ENCODE measurements around the gene PPM1E.
A peak's percentile ranks its signal among the peaks of the same experiment; 100 is the strongest.

Gene PPM1E

DNA sequence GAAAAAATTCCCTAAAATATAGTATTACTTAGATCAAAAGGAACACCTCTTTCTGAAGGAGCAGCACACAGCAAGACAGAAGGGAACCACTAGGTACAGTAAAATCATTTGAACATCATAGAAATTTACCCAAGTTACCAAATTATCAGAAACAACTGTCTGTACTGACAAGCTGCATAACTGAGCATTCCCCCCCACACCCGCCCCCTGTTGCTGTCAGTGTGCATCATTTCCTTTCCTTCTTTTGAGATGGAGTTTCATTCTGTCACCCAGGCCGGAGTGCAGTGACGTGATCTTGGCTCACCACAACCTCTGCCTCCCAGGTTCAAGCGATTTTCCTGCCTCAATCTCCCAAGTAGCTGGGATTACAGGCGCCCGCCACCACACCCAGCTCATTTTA, 230.3 kb downstream of the PPM1E start:
- Histone ChIP-seq H4K20me1 (ENCODE audit: control insufficient read depth, insufficient read depth, low read depth, low read length) (no peaks in the 10 kb centered on the region), H3K27ac (ENCODE audit: low read depth, low read length) (no peak overlapping the region), H3K4me2 (ENCODE audit: low read length) (peak overlapping the region; percentile 10; the same call in 1 of the 2 replicates), H3F3A (ENCODE audit: control insufficient read depth, insufficient read depth) (peaks cover 22% of the 10 kb centered on the region), H3K79me2 (ENCODE audit: control insufficient read depth, low read length) (no peaks in the 10 kb centered on the region), H3K4me1 (ENCODE audit: control insufficient read depth, low read length) (peaks cover 27% of the 10 kb centered on the region), H3K27me3 (ENCODE audit: control insufficient read depth, low read length) (no peaks in the 10 kb centered on the region), H3K9me2 (replicated peaks; ENCODE audit: control insufficient read depth, low read length) (no peaks in the 10 kb centered on the region), H3K36me3 (ENCODE audit: control insufficient read depth, low read length) (peaks cover 33% of the 10 kb centered on the region), H3K4me3 (ENCODE audit: low read length) (no peak overlapping the region), H3K9me3 (ENCODE audit: control insufficient read depth, insufficient read depth, low read length) (no peaks in the 10 kb centered on the region)
- TF ChIP-seq EZH2phosphoT487 (IDR thresholded peaks at IDR 0.05; ENCODE audit: borderline replicate concordance, low read length), result no peak
- TF ChIP-seq, protein P1, sequence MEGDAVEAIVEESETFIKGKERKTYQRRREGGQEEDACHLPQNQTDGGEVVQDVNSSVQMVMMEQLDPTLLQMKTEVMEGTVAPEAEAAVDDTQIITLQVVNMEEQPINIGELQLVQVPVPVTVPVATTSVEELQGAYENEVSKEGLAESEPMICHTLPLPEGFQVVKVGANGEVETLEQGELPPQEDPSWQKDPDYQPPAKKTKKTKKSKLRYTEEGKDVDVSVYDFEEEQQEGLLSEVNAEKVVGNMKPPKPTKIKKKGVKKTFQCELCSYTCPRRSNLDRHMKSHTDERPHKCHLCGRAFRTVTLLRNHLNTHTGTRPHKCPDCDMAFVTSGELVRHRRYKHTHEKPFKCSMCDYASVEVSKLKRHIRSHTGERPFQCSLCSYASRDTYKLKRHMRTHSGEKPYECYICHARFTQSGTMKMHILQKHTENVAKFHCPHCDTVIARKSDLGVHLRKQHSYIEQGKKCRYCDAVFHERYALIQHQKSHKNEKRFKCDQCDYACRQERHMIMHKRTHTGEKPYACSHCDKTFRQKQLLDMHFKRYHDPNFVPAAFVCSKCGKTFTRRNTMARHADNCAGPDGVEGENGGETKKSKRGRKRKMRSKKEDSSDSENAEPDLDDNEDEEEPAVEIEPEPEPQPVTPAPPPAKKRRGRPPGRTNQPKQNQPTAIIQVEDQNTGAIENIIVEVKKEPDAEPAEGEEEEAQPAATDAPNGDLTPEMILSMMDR (IDR thresholded peaks at IDR 0.05; ENCODE audit: low read depth, low read length, poor library complexity, severe bottlenecking), result no peak

DNA sequence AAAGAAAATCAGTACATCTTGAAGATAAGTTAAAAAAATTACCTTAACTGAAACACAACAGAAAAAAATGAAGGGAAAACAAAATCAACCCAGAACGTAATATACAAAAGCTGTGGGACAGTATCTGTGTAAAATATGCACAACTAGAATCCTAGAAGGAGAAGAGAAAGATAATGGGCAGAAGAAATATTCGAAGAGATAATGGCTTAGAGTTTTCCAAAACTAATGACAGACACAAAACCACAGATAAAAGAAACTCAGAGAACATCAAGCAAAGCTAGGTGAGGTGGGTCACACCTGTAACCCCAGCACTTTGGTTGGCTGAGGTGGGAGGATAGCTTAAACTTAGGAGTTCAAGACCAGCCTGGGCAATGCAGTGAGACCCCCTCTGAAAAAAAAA, 234.0 kb downstream of the PPM1E start:
- Histone ChIP-seq H3K36me3 (ENCODE audit: control insufficient read depth, low read length) (peaks cover 32% of the 10 kb centered on the region), H3K27me3 (ENCODE audit: control insufficient read depth, low read length) (no peaks in the 10 kb centered on the region), H3K27ac (ENCODE audit: low read depth, low read length) (no peak overlapping the region), H3F3A (ENCODE audit: control insufficient read depth, insufficient read depth) (peaks cover 23% of the 10 kb centered on the region), H3K4me1 (ENCODE audit: control insufficient read depth, low read length) (peaks cover 34% of the 10 kb centered on the region), H3K9me3 (ENCODE audit: control insufficient read depth, insufficient read depth, low read length) (no peaks in the 10 kb centered on the region), H3K4me3 (ENCODE audit: low read length) (no peak overlapping the region), H3K4me2 (ENCODE audit: low read length) (no peak overlapping the region), H4K20me1 (ENCODE audit: control insufficient read depth, insufficient read depth, low read depth, low read length) (no peaks in the 10 kb centered on the region), H3K9me2 (replicated peaks; ENCODE audit: control insufficient read depth, low read length) (no peaks in the 10 kb centered on the region), H3K79me2 (ENCODE audit: control insufficient read depth, low read length) (no peaks in the 10 kb centered on the region)
- TF ChIP-seq, protein P1 (IDR thresholded peaks at IDR 0.05; ENCODE audit: low read depth, low read length, poor library complexity, severe bottlenecking), result no peak
- TF ChIP-seq EZH2phosphoT487 (IDR thresholded peaks at IDR 0.05; ENCODE audit: borderline replicate concordance, low read length), result no peak

DNA sequence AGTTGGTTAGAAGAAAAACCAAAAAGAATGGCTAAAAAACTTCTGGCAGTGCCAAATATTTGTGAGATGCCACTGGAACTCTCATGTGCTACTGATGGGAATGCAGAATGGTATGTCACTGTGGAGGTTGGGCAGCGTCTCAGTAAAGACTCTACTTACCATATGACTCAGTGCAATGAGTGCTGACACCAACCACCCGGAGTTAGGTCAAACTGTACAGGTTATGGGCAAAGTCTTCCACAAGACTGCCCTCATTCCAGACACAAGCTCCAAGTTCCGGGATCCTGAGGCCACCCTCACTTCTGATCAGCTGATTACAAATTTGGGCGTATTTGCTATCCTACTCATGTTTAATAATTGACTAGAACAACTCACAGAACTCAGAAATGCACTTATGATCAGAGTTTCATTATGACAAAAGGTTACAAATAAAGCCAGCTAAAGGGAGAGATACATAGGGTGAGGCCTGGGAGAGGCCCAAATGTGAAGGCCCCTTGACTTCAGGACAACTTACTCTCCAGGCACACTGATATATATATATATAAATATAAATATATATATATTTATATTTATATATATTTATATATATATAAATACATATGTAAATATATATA, 236.2 kb downstream of the PPM1E start:
- Histone ChIP-seq H3K9me3 (ENCODE audit: control insufficient read depth, insufficient read depth, low read length) (no peaks in the 10 kb centered on the region), H4K20me1 (ENCODE audit: control insufficient read depth, insufficient read depth, low read depth, low read length) (no peaks in the 10 kb centered on the region), H3K27ac (ENCODE audit: low read depth, low read length) (no peak overlapping the region)

More for the DNA sequence above, 236.2 kb downstream of the PPM1E start:
- Histone ChIP-seq H3K4me3 (ENCODE audit: low read length) (no peak overlapping the region), H3K36me3 (ENCODE audit: control insufficient read depth, low read length) (peaks cover 20% of the 10 kb centered on the region), H3K27me3 (ENCODE audit: control insufficient read depth, low read length) (no peaks in the 10 kb centered on the region), H3K4me2 (ENCODE audit: low read length) (no peak overlapping the region), H3K4me1 (ENCODE audit: control insufficient read depth, low read length) (peaks cover 17% of the 10 kb centered on the region), H3K79me2 (ENCODE audit: control insufficient read depth, low read length) (no peaks in the 10 kb centered on the region), H3K9me2 (replicated peaks; ENCODE audit: control insufficient read depth, low read length) (no peaks in the 10 kb centered on the region), H3F3A (ENCODE audit: control insufficient read depth, insufficient read depth) (peaks cover 17% of the 10 kb centered on the region)
- TF ChIP-seq EZH2phosphoT487 (IDR thresholded peaks at IDR 0.05; ENCODE audit: borderline replicate concordance, low read length), result no peak
- TF ChIP-seq, protein P1 (IDR thresholded peaks at IDR 0.05; ENCODE audit: low read depth, low read length, poor library complexity, severe bottlenecking), result no peak

Data from DOHH2 (cell line).